Prostate gland (tissue), 2 donors: Measurements from ENCODE around the gene PTPRD. TPM values are rescaled to one million over a fixed set of nuclear protein-coding genes. Genes with fewer than 3 reads are reported as not detected.

ENCODE experiments used
- DNase-seq: peaks from one replicate; pipeline ENCODE4 v3.0.0-alpha.2; 2019; ENCODE audit warnings: low spot score
- H3K27ac ChIP-seq, 2 donors: fragments of 200-600 bp; sonication (generic); 2 replicates each; pipeline ENCODE4 v1.5.1; 2017 to 2019
- H3K27me3 ChIP-seq: fragments of 200-600 bp; sonication (generic); replicated peaks from 2 replicates; pipeline ENCODE4 v1.5.1; 2019; ENCODE audit not compliant: insufficient read depth
- H3K36me3 ChIP-seq, 2 donors: fragments of 200-600 bp; sonication (generic); 1 replicate in 1 of 2; 2 replicates in 1 of 2; pipeline versions ENCODE4 v1.5.1 to v1.8.1; 2017 to 2019
- H3K4me1 ChIP-seq: fragments of 200-600 bp; sonication (generic); replicated peaks from 2 replicates; pipeline ENCODE4 v1.5.1; 2019
- H3K4me3 ChIP-seq, 2 donors: fragments of 200-600 bp; sonication (generic); 2 replicates each; pipeline ENCODE4 v1.5.1; 2017 to 2019
- H3K9me3 ChIP-seq: fragments of 200-600 bp; sonication (generic); 2 replicates; pipeline ENCODE4 v1.5.1; 2017
- CTCF ChIP-seq, 4 experiments: fragments of 200-600 bp in 2 of 4; fragments of 450-650 bp in 2 of 4; sonication (generic) in 2 of 4; IDR thresholded peaks; 1 replicate in 3 of 4; 2 replicates in 1 of 4; pipeline ENCODE4 v1.5.1; 2016 to 2019; ENCODE audit warnings: antibody characterized with exemption in 4 of 4, mild to moderate bottlenecking in 2 of 4, moderate library complexity in 2 of 4
- POLR2A ChIP-seq: fragments of 450-650 bp; IDR thresholded peaks from one replicate; pipeline ENCODE4 v1.6.1; 2016; ENCODE audit warnings: antibody characterized with exemption, mild to moderate bottlenecking
- POLR2AphosphoS5 ChIP-seq: sonication (generic); formaldehyde crosslinking; IDR thresholded peaks from one replicate; pipeline ENCODE4 v1.6.1; 2017; ENCODE audit warnings: antibody characterized with exemption
- WGBS: methylation state at CpG from one replicate; pipeline ENCODE4 v1.1.5; 2018; 5-methylcytosine and 5-hydroxymethylcytosine counted together
- intact Hi-C: fragments of 100-400 bp; cut with DNase I; formaldehyde crosslinking; loops from one replicate; pipeline ENCODE4 v1.14.2; 2022
- total RNA-seq, 2 donors: library from RNA; depleted of rRNA; stranded (reverse); fragments of >200 nt; gene quantifications; one replicate each; pipeline ENCODE4 v1.1.0, GENCODE V29; 2016

PTPRD gene
- total RNA-seq, 2 donors from 2014 or later, result 5.8 to 23.1 TPM

- no peak overlapping the region for H3K27ac ChIP-seq
- 92% methylated on average over 5 of the region's 6 CpGs for WGBS
- H3K4me1 ChIP-seq, result no peaks in the 10 kb centered on the region
- no peak for TF ChIP-seq POLR2AphosphoS5
- no peak for TF ChIP-seq CTCF (IDR thresholded peaks at IDR 0.05)
- no peak for TF ChIP-seq POLR2A
- intact Hi-C loops, result no loop called here
- no peaks in the 10 kb centered on the region for H3K27me3 ChIP-seq
- no peak for DNase-seq
- no peak overlapping the region for H3K4me3 ChIP-seq
- no peaks in the 10 kb centered on the region for H3K9me3 ChIP-seq
- H3K36me3 ChIP-seq, result no peaks in the 10 kb centered on the region
These were observed 834.5 kb downstream of the PTPRD start for GRCh38 chr9:9778293-9778692.

DNA sequence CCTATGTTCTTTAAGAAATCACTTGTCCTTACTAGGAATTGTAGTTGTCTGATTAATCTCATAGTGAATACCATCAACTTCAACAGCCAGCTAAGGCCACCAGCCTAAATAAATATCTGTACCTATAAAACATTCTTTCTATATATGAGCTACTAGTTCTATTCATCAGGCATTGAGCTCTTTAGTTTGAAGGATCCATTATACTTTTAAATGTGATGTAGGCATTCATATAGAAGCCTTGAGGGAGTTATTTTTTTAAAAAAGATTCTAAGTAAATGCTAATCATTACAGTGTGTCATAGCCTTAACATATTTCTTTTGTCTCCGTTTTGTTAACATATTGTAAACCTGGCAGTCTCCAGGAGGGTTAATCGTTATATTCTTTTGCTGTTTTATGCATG is 838.3 kb downstream of the PTPRD start:
- Histone ChIP-seq H3K4me3 (no peak overlapping the region), H3K9me3 (no peaks in the 10 kb centered on the region), H3K27me3 (no peaks in the 10 kb centered on the region), H3K36me3 (no peaks in the 10 kb centered on the region), H3K27ac (no peak overlapping the region), H3K4me1 (no peaks in the 10 kb centered on the region)
- intact Hi-C loops, result no loop called here
- WGBS, result 56% methylated on average over 2 of the region's 2 CpGs
- TF ChIP-seq POLR2AphosphoS5 (no peak), POLR2A (no peak)
- DNase-seq, result no peak

- Histone ChIP-seq H3K4me3 (no peak overlapping the region), H3K27me3 (no peaks in the 10 kb centered on the region), H3K4me1 (no peaks in the 10 kb centered on the region), H3K27ac (no peak overlapping the region), H3K9me3 (no peaks in the 10 kb centered on the region), H3K36me3 (no peaks in the 10 kb centered on the region)
- TF ChIP-seq POLR2A (no peak), CTCF (IDR thresholded peaks at IDR 0.05) (no peak), POLR2AphosphoS5 (no peak)
- intact Hi-C loops, result no loop called here
- no peak for DNase-seq
- 87% methylated on average over 3 of the region's 3 CpGs for WGBS
These were observed 841.5 kb downstream of the PTPRD start for GRCh38 chr9:9771314-9771713.

- Histone ChIP-seq H3K9me3 (no peaks in the 10 kb centered on the region), H3K4me1 (no peaks in the 10 kb centered on the region), H3K27ac (no peak overlapping the region), H3K27me3 (no peaks in the 10 kb centered on the region), H3K4me3 (no peak overlapping the region), H3K36me3 (no peaks in the 10 kb centered on the region)
- WGBS, result 31% methylated on average over 2 of the region's 2 CpGs
- intact Hi-C loops, result no loop called here
- no peak for DNase-seq
- TF ChIP-seq POLR2AphosphoS5 (no peak), POLR2A (no peak), CTCF (IDR thresholded peaks at IDR 0.05) (no peak)
These were observed 848.0 kb downstream of the PTPRD start for GRCh38 chr9:9764821-9765220.

DNA sequence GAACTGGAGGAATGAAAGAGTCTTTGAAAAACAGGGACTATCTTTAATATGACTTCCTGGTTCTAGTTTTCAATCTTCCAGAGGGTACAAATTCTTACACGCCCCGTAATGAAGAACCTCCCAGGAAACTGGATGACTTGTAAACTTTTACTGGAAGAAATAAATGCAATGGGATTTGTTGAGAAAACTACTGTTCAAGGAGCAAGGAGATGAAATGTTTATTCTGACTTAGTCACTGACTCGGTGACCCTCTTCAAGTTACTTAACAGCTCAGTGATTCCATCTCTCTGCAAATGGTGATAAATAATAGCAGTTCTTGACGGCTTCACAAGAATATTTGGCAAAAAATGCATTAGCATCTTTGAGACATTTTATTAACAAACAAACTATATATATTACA is 858.6 kb downstream of the PTPRD start:
- intact Hi-C loops, result no loop called here
- no peaks in the 10 kb centered on the region for H3K4me1 ChIP-seq
- no peak for TF ChIP-seq CTCF (IDR thresholded peaks at IDR 0.05)
- TF ChIP-seq POLR2AphosphoS5, result no peak
- TF ChIP-seq POLR2A, result no peak
- DNase-seq, result no peak
- H3K4me3 ChIP-seq, result no peak overlapping the region
- no peaks in the 10 kb centered on the region for H3K9me3 ChIP-seq
- no peaks in the 10 kb centered on the region for H3K36me3 ChIP-seq
- no peak overlapping the region for H3K27ac ChIP-seq
- H3K27me3 ChIP-seq, result no peaks in the 10 kb centered on the region
- 12% methylated on average over 4 of the region's 4 CpGs for WGBS
